Measurements from ENCODE around the gene EVX1.

EVX1 gene

GRCh38 chr7:27250557-27251070 is 8.0 kb downstream of the EVX1 start:
- FAIRE-seq: no peak

DNA sequence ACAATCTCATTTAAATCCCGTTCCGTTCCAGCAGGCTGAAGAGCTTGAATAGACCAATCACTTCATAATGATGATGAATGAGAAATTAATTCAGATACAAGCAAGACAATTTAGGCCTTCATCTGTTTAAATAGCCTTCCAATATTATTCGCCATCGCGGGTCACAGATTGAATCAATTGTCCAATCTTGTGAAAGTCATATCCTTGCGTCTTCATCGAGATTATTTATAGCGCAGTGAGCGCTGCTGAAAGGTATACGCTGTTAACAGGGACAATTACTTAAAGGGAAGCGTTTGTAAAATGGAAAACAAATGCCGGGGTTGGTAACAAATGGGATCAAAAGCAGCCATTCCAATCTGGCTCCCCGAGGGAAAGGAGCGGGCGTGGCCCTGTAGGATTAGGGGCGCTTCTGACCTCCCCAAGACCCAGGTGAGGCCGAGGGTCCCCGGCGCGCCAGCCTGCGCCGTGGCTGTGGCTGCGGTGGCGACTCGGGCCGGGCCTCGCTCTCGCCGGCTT is 8.6 kb downstream of the EVX1 start:
- no peak for FAIRE-seq

GRCh38 chr7:27251652-27252590 is 9.3 kb downstream of the EVX1 start:
- FAIRE-seq: no peak

DNA sequence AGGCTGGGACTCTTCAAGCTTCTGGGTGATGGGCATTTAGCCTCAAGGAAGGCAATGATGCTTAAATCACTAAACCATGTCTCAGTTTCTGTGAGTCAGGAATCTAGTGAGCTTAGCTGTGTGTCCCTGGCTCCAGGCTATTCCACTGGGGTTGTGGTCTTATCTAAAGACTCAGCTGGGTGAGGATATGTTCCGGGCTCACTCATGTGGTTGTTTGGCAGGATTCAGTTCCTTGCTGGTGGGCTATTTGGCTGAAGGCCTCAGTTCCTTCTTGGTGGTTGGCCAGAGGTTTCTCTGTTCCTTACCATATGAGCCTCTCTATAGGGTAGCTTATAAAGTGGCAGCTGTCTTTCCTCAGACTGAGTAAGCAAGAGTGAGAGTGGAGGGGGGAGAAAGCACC is 12.0 kb downstream of the EVX1 start:
- no peak for FAIRE-seq

- FAIRE-seq: no peak
Observed at GRCh38 chr7:27260211-27260610, 17.6 kb downstream of the EVX1 start.

DNA sequence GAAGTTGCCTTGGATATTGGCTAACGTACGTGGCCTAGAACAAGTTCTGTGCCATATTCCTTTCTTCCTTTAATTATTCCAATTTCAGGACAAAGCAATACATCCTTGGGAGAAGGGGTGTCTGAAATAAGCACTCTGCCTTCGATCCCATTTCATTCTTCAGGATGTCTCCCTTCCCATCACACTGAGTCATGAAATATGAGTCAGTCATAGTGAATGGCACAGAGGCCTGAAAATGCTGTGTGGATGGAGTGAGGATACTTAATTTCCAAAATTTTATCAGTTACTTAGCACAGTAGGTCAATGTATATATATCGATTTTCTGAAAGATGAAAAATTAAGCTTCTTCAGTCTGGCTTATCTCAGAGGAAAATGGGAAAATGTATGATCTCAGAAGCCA is 19.5 kb downstream of the EVX1 start:
- no peak for FAIRE-seq

GRCh38 chr7:27263781-27264180 is 21.2 kb downstream of the EVX1 start:
- no peak for FAIRE-seq

GRCh38 chr7:27269455-27269854 is 26.9 kb downstream of the EVX1 start:
- no peak for FAIRE-seq

DNA sequence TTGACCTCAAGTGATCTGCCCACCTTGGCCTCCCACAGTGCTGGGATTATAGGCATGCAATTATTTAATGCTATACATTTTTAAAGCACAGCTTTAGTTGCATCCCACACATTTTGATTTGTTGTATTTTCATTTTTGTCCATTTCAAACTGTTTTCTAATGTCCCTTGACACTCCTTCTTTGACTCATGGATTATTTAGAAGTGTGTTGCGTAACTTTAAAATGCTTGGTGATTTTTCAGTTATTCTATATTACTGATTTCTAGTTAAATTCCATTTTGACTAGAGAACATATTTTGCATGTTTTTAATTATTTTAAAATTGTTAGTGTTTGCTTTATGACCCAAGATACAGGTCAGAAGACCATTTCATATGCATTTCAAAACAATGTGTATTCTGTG is 28.8 kb downstream of the EVX1 start:
- no peak for FAIRE-seq

GRCh38 chr7:27277628-27278027 is 35.0 kb downstream of the EVX1 start:
- FAIRE-seq: no peak

GRCh38 chr7:27283558-27283957 is 41.0 kb downstream of the EVX1 start:
- no peak for FAIRE-seq

DNA sequence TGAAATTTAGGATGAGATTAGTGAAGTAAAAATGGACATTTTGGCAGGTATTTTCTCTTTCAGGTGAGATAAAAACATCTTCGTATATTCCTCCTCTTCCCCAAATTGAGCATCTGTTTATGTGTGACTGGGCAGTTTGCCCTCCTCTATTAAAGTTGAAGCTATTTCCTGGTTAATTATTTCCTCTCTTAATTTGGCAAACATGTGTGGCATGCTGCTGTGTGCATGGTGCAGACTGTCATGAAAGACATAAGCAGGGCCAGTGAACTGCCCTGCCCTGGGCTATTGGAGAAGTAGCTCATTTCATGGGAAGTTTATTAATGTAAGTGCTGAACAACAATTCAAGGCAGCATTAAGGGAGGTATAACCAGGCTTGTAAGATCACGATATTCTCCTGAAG is 52.6 kb downstream of the EVX1 start:
- no peak for FAIRE-seq

- no peak for FAIRE-seq
Observed at GRCh38 chr7:27297356-27297755, 54.8 kb downstream of the EVX1 start.
